Spleen (tissue), 13 donors: ENCODE data around the gene PALMD. TPM values are rescaled to one million over a fixed set of nuclear protein-coding genes. Genes with fewer than 3 reads are reported as not detected.

Experiments used
- DNase-seq: peaks from one replicate; pipeline ENCODE4 v3.0.0-alpha.2; 2020
- H3K27ac ChIP-seq, 8 donors: fragments of 200-600 bp; sonication (generic) in 7 of 8; 1 replicate in 4 of 8; 2 replicates in 4 of 8; pipeline versions ENCODE4 v1.5.0 to v1.8.0; 2016 to 2021; ENCODE audit warnings: inconsistent platforms in 4 of 8, mild to moderate bottlenecking in 4 of 8, moderate library complexity in 1 of 8
- H3K27me3 ChIP-seq, 7 donors: fragments of 200-600 bp; sonication (generic) in 6 of 7; replicated peaks in 1 of 7; 1 replicate in 4 of 7; 2 replicates in 3 of 7; pipeline versions ENCODE4 v1.5.0 to v1.8.0; 2016 to 2021; ENCODE audit warnings: inconsistent platforms in 3 of 7, mild to moderate bottlenecking in 1 of 7
- H3K36me3 ChIP-seq, 6 donors: fragments of 200-600 bp; sonication (generic) in 5 of 6; 1 replicate in 4 of 6; 2 replicates in 2 of 6; pipeline versions ENCODE4 v1.5.0 to v1.8.0; 2016 to 2021; ENCODE audit warnings: inconsistent platforms in 2 of 6
- H3K4me1 ChIP-seq, 6 donors: fragments of 200-600 bp; sonication (generic) in 5 of 6; 1 replicate in 3 of 6; 2 replicates in 3 of 6; pipeline versions ENCODE4 v1.5.0 to v1.8.0; 2016 to 2021; ENCODE audit warnings: inconsistent platforms in 3 of 6
- H3K4me3 ChIP-seq, 8 donors: fragments of 200-600 bp; sonication (generic) in 7 of 8; 1 replicate in 4 of 8; 2 replicates in 4 of 8; pipeline versions ENCODE4 v1.5.0 to v1.8.0; 2016 to 2021; ENCODE audit warnings: inconsistent platforms in 4 of 8, mild to moderate bottlenecking in 4 of 8, moderate library complexity in 2 of 8
- H3K9me3 ChIP-seq, 8 donors: fragments of 200-600 bp; sonication (generic) in 7 of 8; 1 replicate in 4 of 8; 2 replicates in 4 of 8; pipeline versions ENCODE4 v1.5.0 to v1.8.0; 2016 to 2021; ENCODE audit warnings: inconsistent platforms in 4 of 8
- POLR2A ChIP-seq, 3 donors: fragments of 450-650 bp; IDR thresholded peaks; one replicate each; pipeline ENCODE4 v1.5.1; 2017; ENCODE audit warnings: antibody characterized with exemption in 3 of 3, mild to moderate bottlenecking in 1 of 3
- POLR2AphosphoS5 ChIP-seq, 3 donors: sonication (generic); formaldehyde crosslinking; IDR thresholded peaks; one replicate each; pipeline ENCODE4 v1.5.1; 2017; ENCODE audit warnings: antibody characterized with exemption in 3 of 3
- WGBS, 5 donors: extraction: QIAGEN DNeasy Blood & Tissue Kit in 3 of 5; methylation state at CpG; one replicate each; pipeline versions ENCODE4 v1.1.5 to v1.1.7; 2013 to 2018; 5-methylcytosine and 5-hydroxymethylcytosine counted together
- intact Hi-C: fragments of 100-400 bp; cut with DNase I; formaldehyde crosslinking; loops from one replicate; pipeline ENCODE4 v1.15.0; 2023; ENCODE audit warnings: low total_unique reads
- long read RNA-seq, 2 donors: transcript quantifications; one replicate each; lab custom pipeline, GENCODE V29; 2026
- polyA plus RNA-seq, 3 donors: library from polyadenylated mRNA; stranded (reverse); fragments of 200-250 nt; gene quantifications; one replicate each; pipeline ENCODE4 v1.2.1, GENCODE V29; 2013
- total RNA-seq, 7 donors: library from RNA; depleted of rRNA in 3 of 7; stranded (reverse); fragments of >200 nt in 3 of 7; fragmentation: NEBNext Ultra II Directional in 4 of 7; extraction: Animal tissue kit (Norgen Biotek cat#: 25700) in 4 of 7; gene quantifications; one replicate each; pipeline versions ENCODE4 v1.1.0 to v1.2.1, GENCODE V29; 2016 to 2021
- TF ChIP-seq, protein P1 (sequence below), 11 experiments: fragments of 200-600 bp in 7 of 11; fragments of 450-650 bp in 4 of 11; sonication (generic) in 4 of 11; IDR thresholded peaks in 8 of 11; conservative IDR thresholded peaks in 3 of 11; 1 replicate in 7 of 11; 2 replicates in 4 of 11; pipeline versions ENCODE4 v1.4.0 to v1.8.0; 2016 to 2021; ENCODE audit warnings: antibody characterized with exemption in 11 of 11, inconsistent platforms in 4 of 11, mild to moderate bottlenecking in 1 of 11
- donor health status: healthy with polysubstance abuse.
- donor health status: DM: no; HTN: no; CAD: no; lungs with moderate emphysema.
- donor health status: DM: no; HTN: no; CAD: no.
- donor health status: Bipolar disorder and iron deficiency.
- donor health status: healthy.
- donor health status: DM: no; HTN: no; CAD: no.
- donor health status: DM: yes; HTN: yes; CAD: no.

Gene PALMD, protein sequence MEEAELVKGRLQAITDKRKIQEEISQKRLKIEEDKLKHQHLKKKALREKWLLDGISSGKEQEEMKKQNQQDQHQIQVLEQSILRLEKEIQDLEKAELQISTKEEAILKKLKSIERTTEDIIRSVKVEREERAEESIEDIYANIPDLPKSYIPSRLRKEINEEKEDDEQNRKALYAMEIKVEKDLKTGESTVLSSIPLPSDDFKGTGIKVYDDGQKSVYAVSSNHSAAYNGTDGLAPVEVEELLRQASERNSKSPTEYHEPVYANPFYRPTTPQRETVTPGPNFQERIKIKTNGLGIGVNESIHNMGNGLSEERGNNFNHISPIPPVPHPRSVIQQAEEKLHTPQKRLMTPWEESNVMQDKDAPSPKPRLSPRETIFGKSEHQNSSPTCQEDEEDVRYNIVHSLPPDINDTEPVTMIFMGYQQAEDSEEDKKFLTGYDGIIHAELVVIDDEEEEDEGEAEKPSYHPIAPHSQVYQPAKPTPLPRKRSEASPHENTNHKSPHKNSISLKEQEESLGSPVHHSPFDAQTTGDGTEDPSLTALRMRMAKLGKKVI
- total RNA-seq: 10 to 100 TPM in 3 of 7 donors, 1 to 10 TPM in 4; 2.9 to 16.8 (median 7.9) TPM
- polyA plus RNA-seq: 10 to 100 TPM in 1 of 3 donors, 1 to 10 TPM in 2; 4.6 to 12.7 (median 5.4) TPM
- long read RNA-seq, donor 1, partial matches to known transcripts: 0 of 3 reads
- long read RNA-seq, donor 1, other reads (novel, unspliced or antisense): 0 of 3 reads
- long read RNA-seq, donor 2, partial matches to known transcripts: 9 of 12 reads
- long read RNA-seq, donor 2, other reads (novel, unspliced or antisense): 0 of 12 reads

DNA sequence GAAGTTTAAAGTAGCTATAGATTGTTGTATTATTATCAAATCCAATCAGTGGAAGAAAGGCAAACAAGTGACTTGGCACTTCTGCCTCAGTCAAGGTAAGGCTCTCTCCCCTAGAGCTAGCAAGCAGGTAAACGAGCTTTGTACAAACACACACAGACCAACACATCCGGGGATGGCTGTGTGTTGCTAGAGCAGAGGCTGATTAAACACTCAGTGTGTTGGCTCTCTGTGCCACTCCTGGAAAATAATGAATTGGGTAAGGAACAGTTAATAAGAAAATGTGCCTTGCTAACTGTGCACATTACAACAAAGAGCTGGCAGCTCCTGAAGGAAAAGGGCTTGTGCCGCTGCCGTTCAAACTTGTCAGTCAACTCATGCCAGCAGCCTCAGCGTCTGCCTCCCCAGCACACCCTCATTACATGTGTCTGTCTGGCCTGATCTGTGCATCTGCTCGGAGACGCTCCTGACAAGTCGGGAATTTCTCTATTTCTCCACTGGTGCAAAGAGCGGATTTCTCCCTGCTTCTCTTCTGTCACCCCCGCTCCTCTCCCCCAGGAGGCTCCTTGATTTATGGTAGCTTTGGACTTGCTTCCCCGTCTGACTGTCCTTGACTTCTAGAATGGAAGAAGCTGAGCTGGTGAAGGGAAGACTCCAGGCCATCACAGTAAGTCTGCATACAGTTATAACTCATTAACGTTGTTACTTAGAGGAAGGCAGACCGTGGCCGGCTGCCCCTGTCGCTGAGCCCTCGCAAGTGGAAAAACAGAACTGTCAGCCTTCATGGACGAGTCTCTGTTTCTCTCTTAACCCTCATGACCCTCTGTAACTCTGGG is at the start of gene PALMD:
Gene PALMD, plus strand, starts transcription at position 415 of the 833 bp plus-strand sequence. Its CDS starts 205 bp downstream, at position 620.
- Histone ChIP-seq H3K9me3 (no peaks in the 10 kb centered on the region), H3K36me3 (no peaks in the 10 kb centered on the region), H3K4me3 (peak within 1 kb of the TSS in 3 of 8 donors; percentile 6 to 37 (median 25)), H3K4me1 (peaks cover 0 to 10% (median 3%) of the 10 kb centered on the region in 6 donors), H3K27ac (peak within 1 kb of the TSS in 4 of 8 donors; percentile 9 to 30 (median 27)), H3K27me3 (peaks cover 0 to 29% (median 0%) of the 10 kb centered on the region in 7 donors)
- intact Hi-C loops: no loop called here
- DNase-seq: no peak
- TF ChIP-seq POLR2AphosphoS5 (IDR thresholded peaks at IDR 0.05) (peak in 1 of 3 donors; percentile 16), POLR2A (IDR thresholded peaks at IDR 0.05) (no peak)
- TF ChIP-seq, protein P1, sequence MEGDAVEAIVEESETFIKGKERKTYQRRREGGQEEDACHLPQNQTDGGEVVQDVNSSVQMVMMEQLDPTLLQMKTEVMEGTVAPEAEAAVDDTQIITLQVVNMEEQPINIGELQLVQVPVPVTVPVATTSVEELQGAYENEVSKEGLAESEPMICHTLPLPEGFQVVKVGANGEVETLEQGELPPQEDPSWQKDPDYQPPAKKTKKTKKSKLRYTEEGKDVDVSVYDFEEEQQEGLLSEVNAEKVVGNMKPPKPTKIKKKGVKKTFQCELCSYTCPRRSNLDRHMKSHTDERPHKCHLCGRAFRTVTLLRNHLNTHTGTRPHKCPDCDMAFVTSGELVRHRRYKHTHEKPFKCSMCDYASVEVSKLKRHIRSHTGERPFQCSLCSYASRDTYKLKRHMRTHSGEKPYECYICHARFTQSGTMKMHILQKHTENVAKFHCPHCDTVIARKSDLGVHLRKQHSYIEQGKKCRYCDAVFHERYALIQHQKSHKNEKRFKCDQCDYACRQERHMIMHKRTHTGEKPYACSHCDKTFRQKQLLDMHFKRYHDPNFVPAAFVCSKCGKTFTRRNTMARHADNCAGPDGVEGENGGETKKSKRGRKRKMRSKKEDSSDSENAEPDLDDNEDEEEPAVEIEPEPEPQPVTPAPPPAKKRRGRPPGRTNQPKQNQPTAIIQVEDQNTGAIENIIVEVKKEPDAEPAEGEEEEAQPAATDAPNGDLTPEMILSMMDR (IDR thresholded peaks at IDR 0.05 in 8 of 11, conservative IDR thresholded peaks at IDR 0.05 in 3 of 11): no peak
- WGBS, 5 donors: 27 to 37% (median 33%) methylated on average over 14 to 17 of the region's 17 CpGs

DNA sequence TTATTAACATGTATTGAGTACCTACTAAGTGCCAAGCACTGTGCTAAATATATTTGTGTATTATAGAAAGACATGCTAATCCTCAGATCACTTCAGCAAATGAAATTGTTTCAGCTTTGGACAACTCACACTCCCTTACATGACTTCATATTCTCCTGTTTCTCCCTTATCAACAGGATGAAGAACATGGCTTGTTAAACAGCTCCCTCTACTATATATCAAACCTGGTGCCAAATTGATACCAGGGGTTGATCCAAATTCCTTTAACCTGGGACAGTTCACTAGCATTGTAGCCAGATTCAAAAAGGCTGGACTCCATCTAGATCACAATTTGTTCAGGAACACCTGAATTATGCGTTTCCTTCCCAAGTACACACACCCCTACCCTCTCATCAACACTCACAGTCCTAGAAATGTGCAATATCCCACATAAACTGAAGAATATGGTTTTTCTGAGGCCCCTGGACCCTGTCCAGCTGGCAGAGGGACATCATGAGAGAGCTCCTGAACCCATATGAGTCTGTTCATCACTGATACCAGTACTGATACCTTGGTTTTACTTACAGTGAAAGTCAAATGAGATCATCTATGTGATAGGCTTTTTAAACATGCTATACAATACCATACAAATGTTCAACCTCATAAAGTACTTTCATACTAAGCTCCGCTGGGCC is 47.0 kb upstream of the PALMD start:
- WGBS, 5 donors: 77 to 97% (median 88%) methylated on average over 2 of the region's 2 CpGs
- Histone ChIP-seq H3K27me3 (no peaks in the 10 kb centered on the region), H3K36me3 (no peaks in the 10 kb centered on the region), H3K4me3 (no peak overlapping the region), H3K4me1 (no peaks in the 10 kb centered on the region), H3K27ac (no peak overlapping the region), H3K9me3 (no peaks in the 10 kb centered on the region)
- TF ChIP-seq POLR2A (IDR thresholded peaks at IDR 0.05): no peak
- no peak for DNase-seq
- intact Hi-C loops: no loop called here

DNA sequence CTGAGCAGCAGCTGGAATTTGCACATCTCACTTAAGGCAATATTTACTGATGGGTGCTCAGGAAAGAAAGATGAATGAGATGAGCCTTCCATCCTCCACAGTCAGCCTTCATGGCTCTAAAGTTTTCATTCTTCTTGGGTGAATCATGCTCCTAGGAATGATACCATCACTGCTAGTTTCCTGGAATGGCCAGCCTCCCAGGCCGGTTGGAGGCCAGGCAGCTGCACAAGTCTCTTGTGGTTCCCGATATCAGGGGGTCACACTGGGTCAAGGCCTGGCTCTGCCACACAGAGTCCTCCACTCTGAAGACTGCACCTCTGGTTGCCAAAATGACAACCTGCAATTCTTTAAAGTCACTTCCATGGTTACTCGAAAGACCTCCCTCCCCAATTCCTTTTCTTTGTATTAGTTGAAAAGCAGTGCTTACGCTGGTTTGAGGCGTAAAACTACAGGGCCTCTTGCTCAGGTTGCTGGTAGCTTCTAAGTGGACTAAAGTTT is 46.2 kb upstream of the PALMD start:
- Histone ChIP-seq H3K4me3 (no peak overlapping the region), H3K36me3 (no peaks in the 10 kb centered on the region), H3K9me3 (no peaks in the 10 kb centered on the region), H3K27me3 (no peaks in the 10 kb centered on the region), H3K4me1 (no peaks in the 10 kb centered on the region), H3K27ac (no peak overlapping the region)
- WGBS, 5 donors: 77 to 91% (median 85%) methylated on average over 5 of the region's 5 CpGs
- intact Hi-C loops: no loop called here
- DNase-seq: no peak
- TF ChIP-seq POLR2AphosphoS5 (IDR thresholded peaks at IDR 0.05): no peak
- TF ChIP-seq, protein P1 (IDR thresholded peaks at IDR 0.05 in 8 of 11, conservative IDR thresholded peaks at IDR 0.05 in 3 of 11): no peak
- TF ChIP-seq POLR2A (IDR thresholded peaks at IDR 0.05): no peak

GRCh38 chr1:99600782-99601181 is 45.1 kb upstream of the PALMD start:
- Histone ChIP-seq H3K4me1 (no peaks in the 10 kb centered on the region), H3K27ac (no peak overlapping the region), H3K36me3 (no peaks in the 10 kb centered on the region), H3K4me3 (no peak overlapping the region), H3K27me3 (no peaks in the 10 kb centered on the region), H3K9me3 (no peaks in the 10 kb centered on the region)
- no peak for TF ChIP-seq POLR2A (IDR thresholded peaks at IDR 0.05)
- TF ChIP-seq, protein P1 (IDR thresholded peaks at IDR 0.05 in 8 of 11, conservative IDR thresholded peaks at IDR 0.05 in 3 of 11): no peak
- TF ChIP-seq POLR2AphosphoS5 (IDR thresholded peaks at IDR 0.05): no peak
- intact Hi-C loops: no loop called here
- no peak for DNase-seq
- WGBS, 5 donors: 62 to 76% (median 64%) methylated on average over 3 of the region's 3 CpGs
